ENCODE data around the gene KLRF2.

- TF ChIP-seq, protein P1, sequence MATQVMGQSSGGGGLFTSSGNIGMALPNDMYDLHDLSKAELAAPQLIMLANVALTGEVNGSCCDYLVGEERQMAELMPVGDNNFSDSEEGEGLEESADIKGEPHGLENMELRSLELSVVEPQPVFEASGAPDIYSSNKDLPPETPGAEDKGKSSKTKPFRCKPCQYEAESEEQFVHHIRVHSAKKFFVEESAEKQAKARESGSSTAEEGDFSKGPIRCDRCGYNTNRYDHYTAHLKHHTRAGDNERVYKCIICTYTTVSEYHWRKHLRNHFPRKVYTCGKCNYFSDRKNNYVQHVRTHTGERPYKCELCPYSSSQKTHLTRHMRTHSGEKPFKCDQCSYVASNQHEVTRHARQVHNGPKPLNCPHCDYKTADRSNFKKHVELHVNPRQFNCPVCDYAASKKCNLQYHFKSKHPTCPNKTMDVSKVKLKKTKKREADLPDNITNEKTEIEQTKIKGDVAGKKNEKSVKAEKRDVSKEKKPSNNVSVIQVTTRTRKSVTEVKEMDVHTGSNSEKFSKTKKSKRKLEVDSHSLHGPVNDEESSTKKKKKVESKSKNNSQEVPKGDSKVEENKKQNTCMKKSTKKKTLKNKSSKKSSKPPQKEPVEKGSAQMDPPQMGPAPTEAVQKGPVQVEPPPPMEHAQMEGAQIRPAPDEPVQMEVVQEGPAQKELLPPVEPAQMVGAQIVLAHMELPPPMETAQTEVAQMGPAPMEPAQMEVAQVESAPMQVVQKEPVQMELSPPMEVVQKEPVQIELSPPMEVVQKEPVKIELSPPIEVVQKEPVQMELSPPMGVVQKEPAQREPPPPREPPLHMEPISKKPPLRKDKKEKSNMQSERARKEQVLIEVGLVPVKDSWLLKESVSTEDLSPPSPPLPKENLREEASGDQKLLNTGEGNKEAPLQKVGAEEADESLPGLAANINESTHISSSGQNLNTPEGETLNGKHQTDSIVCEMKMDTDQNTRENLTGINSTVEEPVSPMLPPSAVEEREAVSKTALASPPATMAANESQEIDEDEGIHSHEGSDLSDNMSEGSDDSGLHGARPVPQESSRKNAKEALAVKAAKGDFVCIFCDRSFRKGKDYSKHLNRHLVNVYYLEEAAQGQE (IDR thresholded peaks at IDR 0.05; ENCODE audit: insufficient replicate concordance, low read depth): no peak
- TF ChIP-seq POLR2AphosphoS5 (IDR thresholded peaks at IDR 0.05; ENCODE audit: low read depth) (no peak), GABPA (IDR thresholded peaks at IDR 0.05; ENCODE audit: low read depth) (no peak)
- TF ChIP-seq, protein P2, sequence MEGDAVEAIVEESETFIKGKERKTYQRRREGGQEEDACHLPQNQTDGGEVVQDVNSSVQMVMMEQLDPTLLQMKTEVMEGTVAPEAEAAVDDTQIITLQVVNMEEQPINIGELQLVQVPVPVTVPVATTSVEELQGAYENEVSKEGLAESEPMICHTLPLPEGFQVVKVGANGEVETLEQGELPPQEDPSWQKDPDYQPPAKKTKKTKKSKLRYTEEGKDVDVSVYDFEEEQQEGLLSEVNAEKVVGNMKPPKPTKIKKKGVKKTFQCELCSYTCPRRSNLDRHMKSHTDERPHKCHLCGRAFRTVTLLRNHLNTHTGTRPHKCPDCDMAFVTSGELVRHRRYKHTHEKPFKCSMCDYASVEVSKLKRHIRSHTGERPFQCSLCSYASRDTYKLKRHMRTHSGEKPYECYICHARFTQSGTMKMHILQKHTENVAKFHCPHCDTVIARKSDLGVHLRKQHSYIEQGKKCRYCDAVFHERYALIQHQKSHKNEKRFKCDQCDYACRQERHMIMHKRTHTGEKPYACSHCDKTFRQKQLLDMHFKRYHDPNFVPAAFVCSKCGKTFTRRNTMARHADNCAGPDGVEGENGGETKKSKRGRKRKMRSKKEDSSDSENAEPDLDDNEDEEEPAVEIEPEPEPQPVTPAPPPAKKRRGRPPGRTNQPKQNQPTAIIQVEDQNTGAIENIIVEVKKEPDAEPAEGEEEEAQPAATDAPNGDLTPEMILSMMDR (IDR thresholded peaks at IDR 0.05; ENCODE audit: insufficient read depth, low read length): no peak
Measured at GRCh38 chr12:9900930-9901329, 19.6 kb downstream of the KLRF2 start.

Measured in HL-60 (cell line).